ENCODE results near the gene UBAP1L.

UBAP1L gene

DNA sequence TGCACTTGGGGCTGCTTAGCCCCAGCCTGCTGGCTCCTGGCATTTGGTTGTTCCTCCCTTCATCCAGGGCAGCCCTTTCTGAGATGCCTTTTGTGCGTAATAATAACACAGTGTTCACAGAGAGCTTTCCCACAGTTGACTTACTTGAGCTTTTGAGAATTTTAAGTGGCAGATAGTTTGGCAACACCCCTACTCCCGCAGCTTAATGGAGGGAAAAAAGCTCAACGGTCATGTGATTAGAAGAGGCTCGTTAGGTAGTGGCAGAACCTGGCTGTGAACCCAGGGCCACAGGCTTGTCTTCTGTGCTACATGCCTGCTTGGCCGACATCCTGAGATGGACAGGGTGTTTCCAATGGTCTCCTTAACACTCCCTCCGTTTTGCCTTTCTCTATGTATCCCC is 33.7 kb downstream of the UBAP1L start:
- Histone ChIP-seq H3K27me3 (ENCODE audit: insufficient read depth, low read depth) (no peaks in the 10 kb centered on the region; the same call in 1 of the 2 replicates), H3K36me3 (ENCODE audit: insufficient read depth) (no peaks in the 10 kb centered on the region), H2AFZ (ENCODE audit: low read depth) (no peak overlapping the region), H4K20me1 (ENCODE audit: insufficient read depth) (no peaks in the 10 kb centered on the region), H3K4me1 (ENCODE audit: low read depth, poor library complexity, severe bottlenecking) (no peaks in the 10 kb centered on the region), H3K4me3 (IDR thresholded peaks at IDR 0.05; ENCODE audit: insufficient read depth, low read depth, low read length) (no peak overlapping the region), H3K9ac (no peak overlapping the region), H3K27ac (no peak overlapping the region), H3K4me2 (no peak overlapping the region), H3K79me2 (ENCODE audit: insufficient read depth, low read depth) (no peaks in the 10 kb centered on the region)
- TF ChIP-seq, protein P1, sequence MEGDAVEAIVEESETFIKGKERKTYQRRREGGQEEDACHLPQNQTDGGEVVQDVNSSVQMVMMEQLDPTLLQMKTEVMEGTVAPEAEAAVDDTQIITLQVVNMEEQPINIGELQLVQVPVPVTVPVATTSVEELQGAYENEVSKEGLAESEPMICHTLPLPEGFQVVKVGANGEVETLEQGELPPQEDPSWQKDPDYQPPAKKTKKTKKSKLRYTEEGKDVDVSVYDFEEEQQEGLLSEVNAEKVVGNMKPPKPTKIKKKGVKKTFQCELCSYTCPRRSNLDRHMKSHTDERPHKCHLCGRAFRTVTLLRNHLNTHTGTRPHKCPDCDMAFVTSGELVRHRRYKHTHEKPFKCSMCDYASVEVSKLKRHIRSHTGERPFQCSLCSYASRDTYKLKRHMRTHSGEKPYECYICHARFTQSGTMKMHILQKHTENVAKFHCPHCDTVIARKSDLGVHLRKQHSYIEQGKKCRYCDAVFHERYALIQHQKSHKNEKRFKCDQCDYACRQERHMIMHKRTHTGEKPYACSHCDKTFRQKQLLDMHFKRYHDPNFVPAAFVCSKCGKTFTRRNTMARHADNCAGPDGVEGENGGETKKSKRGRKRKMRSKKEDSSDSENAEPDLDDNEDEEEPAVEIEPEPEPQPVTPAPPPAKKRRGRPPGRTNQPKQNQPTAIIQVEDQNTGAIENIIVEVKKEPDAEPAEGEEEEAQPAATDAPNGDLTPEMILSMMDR (conservative IDR thresholded peaks at IDR 0.05; ENCODE audit: low read depth, low read length): no peak

DNA sequence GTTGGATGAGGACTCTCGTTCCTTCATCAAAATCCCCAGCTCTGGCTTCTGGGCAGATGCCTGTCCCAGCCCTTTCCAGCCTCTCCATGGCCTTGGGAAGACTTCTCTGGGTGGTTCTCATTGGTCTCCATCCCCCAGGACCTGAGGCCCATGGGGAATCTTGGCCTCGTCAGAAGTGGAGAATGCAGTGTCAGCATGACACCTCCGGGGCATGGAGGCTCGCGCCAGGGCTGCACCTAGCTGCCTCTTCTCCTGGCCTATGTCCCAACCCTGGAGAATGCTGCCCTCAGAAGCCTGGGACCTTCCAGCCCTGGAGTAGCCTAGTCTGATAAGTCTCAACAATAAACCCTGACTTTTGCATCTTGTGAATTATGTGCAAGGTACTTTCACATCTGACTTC is 35.4 kb downstream of the UBAP1L start:
- TF ChIP-seq, protein P1 (conservative IDR thresholded peaks at IDR 0.05; ENCODE audit: low read depth, low read length): no peak
- no peaks in the 10 kb centered on the region; the same call in 1 of the 2 replicates for H3K27me3 ChIP-seq (ENCODE audit: insufficient read depth, low read depth)
- H2AFZ ChIP-seq (ENCODE audit: low read depth): no peak overlapping the region
- no peak overlapping the region for H3K4me2 ChIP-seq
- H3K4me3 ChIP-seq (IDR thresholded peaks at IDR 0.05; ENCODE audit: insufficient read depth, low read depth, low read length): no peak overlapping the region
- H3K27ac ChIP-seq: no peak overlapping the region
- H3K4me1 ChIP-seq (ENCODE audit: low read depth, poor library complexity, severe bottlenecking): no peaks in the 10 kb centered on the region
- H3K79me2 ChIP-seq (ENCODE audit: insufficient read depth, low read depth): no peaks in the 10 kb centered on the region
- H4K20me1 ChIP-seq (ENCODE audit: insufficient read depth): no peaks in the 10 kb centered on the region
- H3K36me3 ChIP-seq (ENCODE audit: insufficient read depth): no peaks in the 10 kb centered on the region
- H3K9ac ChIP-seq: no peak overlapping the region

DNA sequence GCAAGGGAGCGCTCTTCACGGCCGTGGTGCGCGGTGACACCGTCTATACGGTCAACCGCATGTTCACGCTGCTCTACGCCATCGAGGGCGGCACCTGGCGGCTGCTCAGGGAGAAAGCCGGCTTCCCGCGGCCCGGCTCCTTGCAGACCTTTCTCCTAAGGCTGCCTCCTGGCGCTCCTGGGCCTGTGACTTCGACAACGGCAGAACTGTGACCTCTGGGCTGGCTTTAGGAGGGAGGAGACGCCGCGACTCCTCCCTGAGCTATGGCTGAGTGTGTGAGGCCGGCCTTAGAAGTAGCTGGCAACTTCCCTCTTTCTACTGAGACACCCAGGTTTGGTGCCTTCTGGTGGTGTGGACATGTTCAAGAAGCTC is 37.0 kb downstream of the UBAP1L start:
- Histone ChIP-seq H2AFZ (ENCODE audit: low read depth) (no peak overlapping the region), H3K27me3 (ENCODE audit: insufficient read depth, low read depth) (no peaks in the 10 kb centered on the region; the same call in 1 of the 2 replicates), H3K4me2 (no peak overlapping the region), H3K79me2 (ENCODE audit: insufficient read depth, low read depth) (no peaks in the 10 kb centered on the region), H4K20me1 (ENCODE audit: insufficient read depth) (no peaks in the 10 kb centered on the region), H3K9ac (no peak overlapping the region), H3K4me1 (ENCODE audit: low read depth, poor library complexity, severe bottlenecking) (no peaks in the 10 kb centered on the region), H3K4me3 (IDR thresholded peaks at IDR 0.05; ENCODE audit: insufficient read depth, low read depth, low read length) (no peak overlapping the region), H3K27ac (no peak overlapping the region), H3K36me3 (ENCODE audit: insufficient read depth) (no peaks in the 10 kb centered on the region)
- TF ChIP-seq, protein P1 (conservative IDR thresholded peaks at IDR 0.05; ENCODE audit: low read depth, low read length): no peak

DNA sequence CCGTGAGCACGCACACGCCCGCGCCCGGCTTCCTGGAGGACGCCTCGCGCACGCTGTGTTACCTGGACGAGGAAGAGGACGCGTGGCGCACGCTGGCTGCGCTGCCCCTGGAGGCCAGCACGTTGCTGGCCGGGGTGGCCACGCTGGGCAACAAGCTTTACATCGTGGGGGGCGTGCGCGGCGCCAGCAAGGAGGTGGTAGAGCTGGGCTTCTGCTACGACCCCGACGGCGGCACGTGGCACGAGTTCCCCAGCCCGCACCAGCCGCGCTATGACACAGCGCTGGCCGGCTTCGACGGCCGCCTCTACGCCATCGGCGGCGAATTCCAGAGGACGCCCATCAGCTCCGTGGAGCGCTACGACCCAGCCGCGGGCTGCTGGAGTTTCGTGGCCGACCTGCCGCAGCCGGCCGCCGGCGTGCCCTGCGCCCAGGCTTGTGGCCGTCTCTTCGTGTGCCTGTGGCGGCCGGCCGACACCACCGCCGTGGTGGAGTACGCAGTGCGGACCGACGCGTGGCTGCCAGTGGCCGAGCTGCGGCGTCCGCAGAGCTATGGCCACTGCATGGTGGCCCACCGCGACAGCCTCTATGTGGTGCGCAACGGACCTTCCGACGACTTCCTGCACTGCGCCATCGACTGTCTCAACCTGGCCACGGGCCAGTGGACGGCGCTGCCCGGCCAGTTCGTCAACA is 37.6 kb downstream of the UBAP1L start:
- Histone ChIP-seq H3K27me3 (ENCODE audit: insufficient read depth, low read depth) (no peaks in the 10 kb centered on the region; the same call in 1 of the 2 replicates), H3K9ac (no peak overlapping the region), H3K4me3 (IDR thresholded peaks at IDR 0.05; ENCODE audit: insufficient read depth, low read depth, low read length) (no peak overlapping the region), H3K4me1 (ENCODE audit: low read depth, poor library complexity, severe bottlenecking) (no peaks in the 10 kb centered on the region), H3K79me2 (ENCODE audit: insufficient read depth, low read depth) (no peaks in the 10 kb centered on the region), H2AFZ (ENCODE audit: low read depth) (no peak overlapping the region), H3K27ac (no peak overlapping the region), H3K4me2 (no peak overlapping the region), H3K36me3 (ENCODE audit: insufficient read depth) (no peaks in the 10 kb centered on the region), H4K20me1 (ENCODE audit: insufficient read depth) (no peaks in the 10 kb centered on the region)
- TF ChIP-seq, protein P1 (conservative IDR thresholded peaks at IDR 0.05; ENCODE audit: low read depth, low read length): no peak

Data from KMS-11 (cell line).